AG10803 (cell line): ENCODE results near the gene FBXO11.

ENCODE experiments used
- DNase-seq: peaks from one replicate; pipeline ENCODE4 v3.0.0; 2010; ENCODE audit warnings: low read depth
- H3K4me3 ChIP-seq: 2 replicates; pipeline ENCODE4 v1.5.1; 2011; ENCODE audit warnings: mild to moderate bottlenecking, low read length, control low read depth
- CTCF ChIP-seq: conservative IDR thresholded peaks from 2 replicates; pipeline ENCODE4 v1.5.1; 2011; ENCODE audit warnings: mild to moderate bottlenecking, low read length, control low read depth, inconsistent platforms

FBXO11 gene

GRCh38 chr2:47777277-47777937 lies 128.9 kb downstream of the FBXO11 start:
- TF ChIP-seq CTCF: no peak
- DNase-seq: no peak
- no peak overlapping the region for H3K4me3 ChIP-seq

- no peak for TF ChIP-seq CTCF
- no peak for DNase-seq
- H3K4me3 ChIP-seq: no peak overlapping the region
These were observed 131.7 kb downstream of the FBXO11 start for GRCh38 chr2:47774567-47774966.

GRCh38 chr2:47772343-47772742 lies 134.0 kb downstream of the FBXO11 start:
- H3K4me3 ChIP-seq: no peak overlapping the region
- no peak for TF ChIP-seq CTCF

GRCh38 chr2:47771211-47771610 lies 135.1 kb downstream of the FBXO11 start:
- no peak overlapping the region for H3K4me3 ChIP-seq
- peak; percentile 87 for DNase-seq
- TF ChIP-seq CTCF: no peak

More at GRCh38 chr2:47772343-47772742, 134.0 kb downstream of the FBXO11 start:
- no peak for DNase-seq

GRCh38 chr2:47769318-47769717 lies 137.0 kb downstream of the FBXO11 start:
- H3K4me3 ChIP-seq: no peak overlapping the region
- DNase-seq: no peak
- TF ChIP-seq CTCF: no peak

GRCh38 chr2:47767880-47768609 lies 138.3 kb downstream of the FBXO11 start:
- TF ChIP-seq CTCF: peak; percentile 90
- DNase-seq: peak; percentile 36
- H3K4me3 ChIP-seq: no peak overlapping the region

- H3K4me3 ChIP-seq: no peak overlapping the region
- TF ChIP-seq CTCF: no peak
- no peak for DNase-seq
These were observed 138.8 kb downstream of the FBXO11 start for GRCh38 chr2:47767497-47767844.
